Activated naive CD4-positive, alpha-beta T cell (primary cell): Measurements from ENCODE around the gene RYK.
A peak's percentile ranks its signal among the peaks of the same experiment; 100 is the strongest.
"Not testable (repeated sequence)": the region's sequence is repeated elsewhere in the genome, so short reads cannot be mapped to it uniquely, and the experiment has no call there.

Experiments used
- DNase-seq, 4 experiments: peaks; one replicate each; lab custom pipeline; 2025; lab: John Stamatoyannopoulos, UW

The RYK gene

DNA sequence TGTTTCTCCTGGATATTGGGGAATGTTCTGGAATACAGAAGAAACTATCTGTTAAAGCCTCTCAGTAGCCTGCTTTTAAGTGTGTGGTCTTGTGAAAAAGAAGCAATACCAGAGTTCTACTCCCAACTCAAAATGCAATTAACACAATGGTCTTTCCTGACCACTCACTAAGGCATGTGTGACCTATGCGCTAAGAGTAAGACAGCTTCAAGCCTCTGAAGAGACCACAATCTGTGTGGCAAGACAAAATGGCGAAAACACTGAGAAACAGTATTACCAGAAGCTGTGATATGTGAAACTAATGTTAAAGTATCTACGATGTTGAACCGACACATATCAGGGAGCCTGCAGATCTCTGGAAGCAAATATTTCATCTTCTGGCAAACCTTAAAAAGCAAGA is 33.8 kb downstream of the RYK start:
- no peak for DNase-seq

- DNase-seq = no peak
These were observed 34.4 kb downstream of the RYK start for GRCh38 chr3:134216191-134216764.

DNA sequence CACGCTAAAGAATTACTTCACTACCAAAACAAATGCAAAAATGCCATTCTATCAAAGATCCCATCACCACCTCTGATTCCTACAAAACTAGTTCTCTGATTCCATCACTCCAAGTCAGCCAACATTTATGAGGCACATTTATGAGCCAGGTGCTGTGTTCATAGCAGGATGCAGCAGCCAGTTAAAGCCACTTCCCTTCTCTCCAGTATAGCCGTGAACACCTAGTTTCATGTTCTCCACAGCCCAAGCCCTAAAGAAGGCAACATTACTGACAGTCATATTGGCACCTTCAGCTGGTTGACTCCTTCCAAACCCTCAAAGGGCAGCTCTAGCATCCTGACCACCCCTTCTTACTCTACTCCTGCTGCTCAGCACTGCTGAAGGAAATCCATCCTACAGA is 36.4 kb downstream of the RYK start:
- no peak for DNase-seq

GRCh38 chr3:134212967-134213665 is 37.5 kb downstream of the RYK start:
- peak; percentile 72 to 94 (median 85) for DNase-seq

GRCh38 chr3:134211797-134212196 is 38.9 kb downstream of the RYK start:
- DNase-seq = no peak

- no peak for DNase-seq
These were observed 45.2 kb downstream of the RYK start for GRCh38 chr3:134205451-134205850.

DNA sequence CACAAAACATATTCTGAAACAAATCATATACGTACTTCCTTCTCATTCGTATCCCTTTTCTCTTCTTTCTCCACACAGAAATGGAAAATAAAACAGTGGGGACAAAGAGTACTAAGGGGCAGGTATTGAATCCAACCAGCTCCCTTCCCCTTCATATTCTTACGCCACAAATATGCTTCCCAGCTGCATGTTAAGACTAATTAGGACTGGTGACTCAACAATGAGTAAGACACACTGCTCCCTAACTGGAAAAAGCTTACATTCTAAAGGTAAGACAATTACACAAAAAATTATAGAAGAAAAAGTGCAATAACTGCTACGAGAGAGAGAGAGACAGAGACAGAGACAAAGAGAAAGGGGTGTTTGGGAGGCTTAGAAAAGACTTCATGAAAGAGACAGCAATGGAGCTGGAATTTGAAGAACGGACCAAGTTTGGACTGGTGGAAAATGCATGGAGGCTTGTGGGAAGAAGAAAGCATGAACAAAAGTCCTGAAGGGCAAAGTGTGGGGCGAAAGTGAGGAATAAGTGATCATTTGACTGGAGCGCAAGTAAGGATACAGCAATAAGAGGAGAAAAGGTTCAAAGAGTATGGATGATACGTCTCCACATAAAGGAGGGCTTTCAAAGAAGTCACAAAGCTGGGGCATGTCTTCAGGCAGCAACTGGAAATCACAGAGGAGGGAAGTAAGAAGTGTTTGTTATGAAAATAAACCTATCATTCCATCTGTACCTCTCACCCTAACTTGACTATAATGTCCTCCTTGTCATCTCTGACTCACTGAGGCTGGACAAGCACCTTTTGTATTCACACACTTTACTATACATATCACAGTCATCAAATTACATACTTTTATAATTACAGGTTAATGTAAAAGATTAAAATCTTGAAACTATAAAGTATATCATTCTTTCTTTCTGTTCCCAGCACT is 49.2 kb downstream of the RYK start:
- DNase-seq = no peak

GRCh38 chr3:134199880-134200279 is 50.8 kb downstream of the RYK start:
- not testable (repeated sequence) for DNase-seq

- DNase-seq = no peak
These were observed 51.4 kb downstream of the RYK start for GRCh38 chr3:134199240-134199639.

GRCh38 chr3:134198414-134198813 is 52.2 kb downstream of the RYK start:
- no peak for DNase-seq

GRCh38 chr3:134197681-134198261 is 52.9 kb downstream of the RYK start:
- no peak for DNase-seq

- no peak for DNase-seq
These were observed 56.4 kb downstream of the RYK start for GRCh38 chr3:134194247-134194646.

DNA sequence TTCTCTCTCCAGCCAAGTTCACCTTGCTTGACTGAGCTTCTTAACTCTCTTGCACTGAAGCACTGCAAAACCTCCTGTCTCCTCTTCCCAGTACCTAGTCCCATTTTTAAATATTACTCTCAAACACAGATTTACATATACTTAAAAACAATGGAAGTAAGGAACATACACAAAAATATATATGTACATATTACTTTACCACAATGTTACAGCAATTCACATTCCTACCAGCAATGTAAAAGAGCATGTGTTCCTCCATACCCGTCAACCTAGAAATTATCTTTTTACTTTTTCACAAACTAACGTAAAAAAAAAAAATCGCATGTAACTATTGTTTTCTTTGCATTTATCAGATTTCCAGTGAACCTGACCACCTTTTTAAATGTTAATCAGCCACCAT is 60.4 kb downstream of the RYK start:
- no peak for DNase-seq

DNA sequence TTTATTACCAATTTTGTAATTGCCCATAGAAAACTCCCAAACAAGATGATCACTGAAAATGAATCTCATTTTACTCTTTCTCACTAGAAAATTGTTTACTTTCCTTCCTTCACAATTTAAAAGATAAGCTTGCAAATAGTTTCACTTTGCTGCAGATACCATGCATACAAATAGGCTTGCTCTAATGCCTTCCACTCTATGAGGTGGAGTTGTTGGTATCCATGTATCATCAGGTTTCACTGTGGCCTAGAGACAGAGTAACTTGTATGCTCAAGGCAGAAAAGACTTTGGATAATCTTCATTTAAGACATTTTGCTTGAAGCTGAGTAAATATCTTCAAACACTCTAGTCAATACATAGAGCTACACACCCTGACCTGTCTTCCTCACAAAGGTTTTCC is 60.8 kb downstream of the RYK start:
- DNase-seq = no peak

- no peak for DNase-seq
These were observed 64.3 kb downstream of the RYK start for GRCh38 chr3:134186391-134186790.

GRCh38 chr3:134180761-134181160 is 69.9 kb downstream of the RYK start:
- no peak for DNase-seq

GRCh38 chr3:134179508-134179907 is 71.2 kb downstream of the RYK start:
- DNase-seq = no peak

- DNase-seq = no peak
These were observed 87.6 kb downstream of the RYK start for GRCh38 chr3:134163096-134163495.

DNA sequence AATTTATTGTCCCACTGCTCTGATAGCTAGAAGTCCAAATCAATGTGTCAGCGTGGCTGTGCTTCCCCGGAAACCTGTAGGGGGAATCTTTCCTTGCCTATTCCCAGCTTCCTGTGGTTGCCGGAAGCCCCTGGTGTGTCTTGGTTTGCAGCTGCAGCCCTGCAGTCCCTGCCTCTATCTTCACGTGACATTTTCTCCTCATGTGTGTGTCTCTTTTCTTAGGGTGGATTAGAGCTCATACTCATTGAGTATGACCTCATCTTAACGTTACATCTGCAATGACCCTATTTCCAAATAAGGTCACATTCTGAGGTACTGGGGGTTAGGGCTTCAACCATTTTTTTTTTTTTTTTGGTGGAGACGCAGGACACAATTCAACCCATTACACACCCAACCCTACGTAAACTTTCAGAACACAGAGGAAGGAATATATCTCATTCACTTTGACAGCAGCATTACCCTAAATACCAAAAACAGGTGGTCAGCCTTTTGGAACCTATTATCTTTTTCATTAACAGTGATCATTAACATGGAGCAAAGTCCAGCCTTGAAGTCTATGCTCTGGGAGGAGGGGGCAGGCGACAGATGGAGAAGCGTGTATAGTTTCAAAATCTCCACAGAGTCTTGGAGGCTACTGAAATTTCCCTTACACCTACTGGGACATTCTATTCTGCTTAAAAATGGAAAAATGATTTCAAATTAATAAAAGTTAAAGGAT is 88.6 kb downstream of the RYK start:
- DNase-seq = no peak

GRCh38 chr3:134155446-134155845 is 95.2 kb downstream of the RYK start:
- DNase-seq = no peak

- DNase-seq = no peak
These were observed 96.9 kb downstream of the RYK start for GRCh38 chr3:134153761-134154160.

GRCh38 chr3:134150476-134150875 is 100.2 kb downstream of the RYK start:
- no peak for DNase-seq
